HepG2 (cell line): ENCODE data around the gene ARHGAP32. TPM values are rescaled to one million over a fixed set of nuclear protein-coding genes. Genes with fewer than 3 reads are reported as not detected.

Source experiments
- ATAC-seq: fragments of 200-7000 bp; cut with Tn5 transposase; 3 replicates; pipeline ENCODE4 v1.9.1; 2020; ENCODE audit warnings: mild to moderate bottlenecking, moderate library complexity
- BruUV-seq: library from RNA; stranded (reverse); fragments of 400-500 nt; replicated peaks from 2 replicates; lab custom pipeline; 2021; lab: Mats Ljungman, UMichigan
- CTCF ChIA-PET: fragments of 300-600 bp; formaldehyde crosslinking; extraction: SDS; loops from one replicate; lab custom pipeline; 2021; ENCODE audit warnings: low total read pairs, inconsistent platforms, low intra/inter-chr PET ratio; lab: Yijun Ruan, JAX
- POLR2A ChIA-PET: fragments of 350-600 bp; sonication (Branson Sonifier 250); formaldehyde crosslinking; loops from one replicate; lab custom pipeline; 2020; ENCODE audit warnings: antibody characterized with exemption, inconsistent platforms; lab: Yijun Ruan, JAX
- DNase-seq: peaks from one replicate; pipeline ENCODE4 v3.0.0-alpha.2; 2015; ENCODE audit warnings: low spot score
- FAIRE-seq: peaks from 3 replicates; lab custom pipeline; 2011; peaks lifted over from hg19 to GRCh38; lab: Jason Lieb, UNC
- H2AFZ ChIP-seq: one replicate; pipeline ENCODE4 v1.6.1; 2011; ENCODE audit warnings: low read length, inconsistent platforms
- H3K27ac ChIP-seq: fragments of 300-600 bp; 3 replicates; pipeline ENCODE4 v1.8.0; 2011; ENCODE audit warnings: mixed run types, mild to moderate bottlenecking, mixed read lengths, low read length, inconsistent platforms; ENCODE audit not compliant: insufficient read depth; ENCODE audit errors: extremely low read length
- H3K27me3 ChIP-seq, 2 experiments: fragments of 200-600 bp in 1 of 2; 2 replicates in 1 of 2; 3 replicates in 1 of 2; pipeline versions ENCODE4 v1.6.0 to v1.8.0; 2011; ENCODE audit warnings: low read length in 2 of 2, mild to moderate bottlenecking in 2 of 2, moderate library complexity in 2 of 2, inconsistent platforms in 1 of 2; ENCODE audit not compliant: insufficient read depth in 2 of 2, control insufficient read depth in 1 of 2
- H3K36me3 ChIP-seq, 2 experiments: fragments of 200-600 bp in 1 of 2; replicated peaks in 1 of 2; 2 replicates in 1 of 2; 3 replicates in 1 of 2; pipeline versions ENCODE4 v1.5.1 to v1.8.0; 2011; ENCODE audit warnings: low read length in 2 of 2, inconsistent platforms in 1 of 2; ENCODE audit not compliant: insufficient read depth in 2 of 2, control insufficient read depth in 1 of 2
- H3K4me1 ChIP-seq: 2 replicates; pipeline ENCODE4 v1.5.1; 2012; ENCODE audit warnings: low read length, inconsistent platforms; ENCODE audit not compliant: insufficient read depth
- H3K4me2 ChIP-seq: 2 replicates; pipeline ENCODE4 v1.6.0; 2011; ENCODE audit warnings: low read depth, low read length, inconsistent platforms
- H3K4me3 ChIP-seq, 3 experiments: fragments of 200-600 bp in 1 of 3; sonication (generic), shearing (Covaris generic) in 1 of 3; replicated peaks in 1 of 3; 2 replicates each; pipeline ENCODE4 v1.5.1; 2011 to 2016; ENCODE audit warnings: low read length in 3 of 3, inconsistent platforms in 2 of 3, low read depth in 2 of 3, mild to moderate bottlenecking in 2 of 3, control low read depth in 1 of 3, mixed read lengths in 1 of 3; ENCODE audit not compliant: insufficient read depth in 1 of 3
- H3K79me2 ChIP-seq: one replicate; pipeline ENCODE4 v1.6.1; 2011; ENCODE audit warnings: low read length, inconsistent platforms; ENCODE audit not compliant: insufficient read depth
- H3K9ac ChIP-seq: 2 replicates; pipeline ENCODE4 v1.6.0; 2011; ENCODE audit warnings: mild to moderate bottlenecking, low read depth, low read length, inconsistent platforms; ENCODE audit not compliant: insufficient read depth
- H3K9me3 ChIP-seq: 2 replicates; pipeline ENCODE4 v1.5.1; 2012; ENCODE audit warnings: mild to moderate bottlenecking, low read length
- H4K20me1 ChIP-seq: 2 replicates; pipeline ENCODE4 v1.6.0; 2011; ENCODE audit warnings: inconsistent platforms, mild to moderate bottlenecking, low read length, moderate library complexity; ENCODE audit not compliant: insufficient read depth
- HMGA1 ChIP-seq: sonication (generic); formaldehyde crosslinking; conservative IDR thresholded peaks from 2 replicates; pipeline ENCODE4 v1.4.0; 2020; ENCODE audit warnings: missing genetic modification reagents
- HNRNPK ChIP-seq: fragments of 200-400 bp; formaldehyde crosslinking; IDR thresholded peaks from 2 replicates; pipeline ENCODE4 v1.6.1; 2018; ENCODE audit warnings: low read length, low read depth, moderate library complexity, mild to moderate bottlenecking; ENCODE audit not compliant: poor library complexity, severe bottlenecking
- HOXA9 ChIP-seq: sonication (generic); formaldehyde crosslinking; IDR thresholded peaks from 2 replicates; pipeline ENCODE4 v1.8.1; 2022; ENCODE audit warnings: missing genetic modification reagents, mild to moderate bottlenecking, moderate library complexity, borderline replicate concordance
- PCBP1 ChIP-seq: fragments of 200-400 bp; formaldehyde crosslinking; IDR thresholded peaks from 2 replicates; pipeline ENCODE4 v1.6.1; 2017; ENCODE audit warnings: mild to moderate bottlenecking, low read depth, low read length, borderline replicate concordance
- SIN3A ChIP-seq: IDR thresholded peaks from 2 replicates; pipeline ENCODE4 v1.6.1; 2011; ENCODE audit warnings: low read depth, mild to moderate bottlenecking, control low read depth, low read length, borderline replicate concordance
- SIX4 ChIP-seq: sonication (generic); formaldehyde crosslinking; IDR thresholded peaks from 2 replicates; pipeline ENCODE4 v1.4.0; 2020; ENCODE audit warnings: missing genetic modification reagents
- ZNF558 ChIP-seq: sonication (generic); formaldehyde crosslinking; IDR thresholded peaks from 2 replicates; pipeline ENCODE4 v1.9.0; 2022; ENCODE audit warnings: mild to moderate bottlenecking, missing genetic modification reagents, borderline replicate concordance
- ZNF652 ChIP-seq: IDR thresholded peaks from 2 replicates; pipeline ENCODE4 v1.6.1; 2016; ENCODE audit warnings: low read depth, borderline replicate concordance
- ZNF678 ChIP-seq: sonication (generic); formaldehyde crosslinking; IDR thresholded peaks from 2 replicates; pipeline ENCODE4 v1.4.0; 2020; ENCODE audit warnings: mild to moderate bottlenecking, missing genetic modification reagents
- ZNF775 ChIP-seq: sonication (generic); formaldehyde crosslinking; IDR thresholded peaks from 2 replicates; pipeline ENCODE4 v1.4.0; 2020; ENCODE audit warnings: missing genetic modification reagents, mild to moderate bottlenecking, moderate library complexity, borderline replicate concordance
- ZNF816 ChIP-seq: sonication (generic); formaldehyde crosslinking; IDR thresholded peaks from 2 replicates; pipeline ENCODE4 v1.8.0; 2022; ENCODE audit warnings: missing genetic modification reagents, mild to moderate bottlenecking, borderline replicate concordance
- WGBS: methylation state at CpG from one replicate; pipeline ENCODE4 v1.1.6; 2017; ENCODE audit warnings: low lambda C conversion rate; 5-methylcytosine and 5-hydroxymethylcytosine counted together
- in situ Hi-C: cut with HindIII; loops from 2 replicates; pipeline ENCODE4 v1.10.0; 2017; ENCODE audit warnings: low pct_unique_long_range_greater_than_20kb; ENCODE audit not compliant: extremely low pct_ligation_motif_present
- intact Hi-C: fragments of 100-400 bp; cut with micrococcal nuclease; formaldehyde crosslinking; loops from one replicate; pipeline ENCODE4 v1.10.0; 2022; ENCODE audit not compliant: unreplicated experiment
- polyA plus RNA-seq, 8 experiments: library from polyadenylated mRNA; depleted of rRNA in 3 of 8; stranded (reverse) in 7 of 8; unstranded in 1 of 8; fragments of >200 nt; fragmentation: Illumina TruSeq in 4 of 8; extraction: Trizol in 4 of 8; gene quantifications; 2 replicates each; pipeline versions ENCODE4 v1.2.1 to v1.2.3, GENCODE V29; 2011 to 2016; ENCODE audit warnings: low read depth in 4 of 8, missing spikeins in 1 of 8, mixed read lengths in 1 of 8; ENCODE audit not compliant: insufficient read depth in 1 of 8
- total RNA-seq, 5 experiments: library from RNA; depleted of rRNA; stranded (reverse); fragments of >200 nt; fragmentation: Illumina TruSeq; extraction: Trizol; gene quantifications; 2 replicates each; pipeline ENCODE4 v1.2.3, GENCODE V29; 2016; ENCODE audit warnings: low read depth in 1 of 5
- TF ChIP-seq, protein P1 (sequence below): sonication (generic); formaldehyde crosslinking; IDR thresholded peaks from 2 replicates; pipeline ENCODE4 v1.5.0; 2020; ENCODE audit warnings: mild to moderate bottlenecking, missing genetic modification reagents, borderline replicate concordance
- TF ChIP-seq, protein P2 (sequence below): IDR thresholded peaks from 2 replicates; pipeline ENCODE4 v1.6.1; 2016
- TF ChIP-seq, protein P3 (sequence below): sonication (generic); formaldehyde crosslinking; IDR thresholded peaks from 2 replicates; pipeline ENCODE4 v1.8.0; 2022; ENCODE audit warnings: missing genetic modification reagents, low read depth, mild to moderate bottlenecking, borderline replicate concordance
- TF ChIP-seq, protein P4 (sequence below): fragments of 450-650 bp; IDR thresholded peaks from 2 replicates; pipeline ENCODE4 v1.6.1; 2017; ENCODE audit warnings: mild to moderate bottlenecking
- TF ChIP-seq, protein P5 (sequence below): sonication (generic); formaldehyde crosslinking; IDR thresholded peaks from 2 replicates; pipeline ENCODE4 v1.4.0; 2020; ENCODE audit warnings: missing genetic modification reagents, low read depth, mild to moderate bottlenecking, borderline replicate concordance

The ARHGAP32 gene
- total and polyA plus RNA-seq, 2 of the 13 experiments (the other 11 are each of a cell fraction or from before 2014, with no cell fraction given): 6.3 to 8.2 TPM

DNA sequence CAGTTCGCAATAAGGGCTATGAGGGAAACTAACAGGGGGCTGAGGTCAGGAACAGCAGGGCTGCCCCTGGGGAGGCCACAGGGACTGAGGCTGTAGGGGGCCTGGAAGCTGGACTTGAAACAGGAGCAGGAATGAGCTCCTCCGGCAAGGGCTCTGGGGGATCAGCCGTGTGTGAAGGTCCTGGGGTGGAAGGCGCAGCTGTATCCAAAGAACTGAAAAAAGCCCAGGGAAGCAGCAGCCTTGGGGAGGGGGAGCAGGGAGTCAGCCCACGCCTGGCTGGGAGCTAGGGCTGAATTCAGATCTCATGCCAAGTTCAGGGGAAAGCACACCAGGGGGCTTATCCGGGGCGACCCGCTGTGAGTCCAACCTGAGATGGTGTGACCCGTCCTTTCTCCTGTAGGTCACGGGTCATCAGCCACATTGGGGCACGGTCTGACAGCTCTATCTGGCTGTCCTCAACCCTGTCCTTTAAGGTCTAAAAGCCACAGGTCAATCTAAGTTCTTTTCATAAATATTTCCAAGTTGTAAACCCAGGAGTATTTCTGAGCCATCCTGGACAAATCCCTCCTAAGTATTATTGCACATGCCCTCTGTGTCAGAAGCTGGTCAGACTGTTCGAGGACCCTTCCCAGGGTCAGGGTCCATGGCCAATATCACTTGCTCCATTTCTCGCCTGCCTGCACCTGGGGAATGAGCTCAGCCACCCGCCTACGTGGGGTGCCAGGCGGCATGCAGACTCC is 267.4 kb downstream of the ARHGAP32 start:
- Histone ChIP-seq H3K27me3 (peaks cover 2 to 54% of the 10 kb centered on the region in 2 experiments), H3K9me3 (no peaks in the 10 kb centered on the region), H3K27ac (no peak overlapping the region), H3K4me3 (no peak overlapping the region), H2AFZ (no peak overlapping the region), H4K20me1 (no peaks in the 10 kb centered on the region), H3K4me1 (no peaks in the 10 kb centered on the region), H3K79me2 (no peaks in the 10 kb centered on the region), H3K36me3 (no peaks in the 10 kb centered on the region), H3K4me2 (no peak overlapping the region), H3K9ac (no peak overlapping the region)
- 27% methylated on average over 8 of the region's 16 CpGs for WGBS
- intact Hi-C loops: no loop called here
- BruUV-seq: no TSS peak
- ChIA-PET POLR2A (no interaction called here), CTCF (no interaction called here)
- in situ Hi-C loops: no loop called here
- no peak; the same call in 2 of the 3 replicates for ATAC-seq
- FAIRE-seq: no peak
- no peak for DNase-seq
- TF ChIP-seq SIX4 (no peak), ZNF558 (no peak), HNRNPK (no peak), HMGA1 (CRISPR knock-in tag) (no peak), HOXA9 (no peak), ZNF816 (CRISPR knock-in tag) (no peak), ZNF652 (CRISPR knock-in tag) (no peak), SIN3A (no peak), ZNF678 (CRISPR knock-in tag) (no peak), ZNF775 (no peak), PCBP1 (no peak)
- TF ChIP-seq, protein P1, sequence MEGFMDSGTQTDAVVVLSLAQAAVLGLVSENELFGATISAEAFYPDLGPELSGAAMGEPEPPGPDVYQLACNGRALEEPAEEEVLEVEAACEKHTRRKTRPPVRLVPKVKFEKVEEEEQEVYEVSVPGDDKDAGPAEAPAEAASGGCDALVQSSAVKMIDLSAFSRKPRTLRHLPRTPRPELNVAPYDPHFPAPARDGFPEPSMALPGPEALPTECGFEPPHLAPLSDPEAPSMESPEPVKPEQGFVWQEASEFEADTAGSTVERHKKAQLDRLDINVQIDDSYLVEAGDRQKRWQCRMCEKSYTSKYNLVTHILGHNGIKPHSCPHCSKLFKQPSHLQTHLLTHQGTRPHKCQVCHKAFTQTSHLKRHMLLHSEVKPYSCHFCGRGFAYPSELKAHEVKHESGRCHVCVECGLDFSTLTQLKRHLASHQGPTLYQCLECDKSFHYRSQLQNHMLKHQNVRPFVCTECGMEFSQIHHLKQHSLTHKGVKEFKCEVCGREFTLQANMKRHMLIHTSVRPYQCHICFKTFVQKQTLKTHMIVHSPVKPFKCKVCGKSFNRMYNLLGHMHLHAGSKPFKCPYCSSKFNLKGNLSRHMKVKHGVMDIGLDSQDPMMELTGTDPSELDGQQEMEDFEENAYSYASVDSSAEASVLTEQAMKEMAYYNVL: no peak
- TF ChIP-seq, protein P2, sequence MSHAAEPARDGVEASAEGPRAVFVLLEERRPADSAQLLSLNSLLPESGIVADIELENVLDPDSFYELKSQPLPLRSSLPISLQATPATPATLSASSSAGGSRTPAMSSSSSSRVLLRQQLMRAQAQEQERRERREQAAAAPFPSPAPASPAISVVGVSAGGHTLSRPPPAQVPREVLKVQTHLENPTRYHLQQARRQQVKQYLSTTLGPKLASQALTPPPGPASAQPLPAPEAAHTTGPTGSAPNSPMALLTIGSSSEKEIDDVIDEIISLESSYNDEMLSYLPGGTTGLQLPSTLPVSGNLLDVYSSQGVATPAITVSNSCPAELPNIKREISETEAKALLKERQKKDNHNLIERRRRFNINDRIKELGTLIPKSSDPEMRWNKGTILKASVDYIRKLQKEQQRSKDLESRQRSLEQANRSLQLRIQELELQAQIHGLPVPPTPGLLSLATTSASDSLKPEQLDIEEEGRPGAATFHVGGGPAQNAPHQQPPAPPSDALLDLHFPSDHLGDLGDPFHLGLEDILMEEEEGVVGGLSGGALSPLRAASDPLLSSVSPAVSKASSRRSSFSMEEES (CRISPR knock-in tag): no peak
- TF ChIP-seq, protein P3, sequence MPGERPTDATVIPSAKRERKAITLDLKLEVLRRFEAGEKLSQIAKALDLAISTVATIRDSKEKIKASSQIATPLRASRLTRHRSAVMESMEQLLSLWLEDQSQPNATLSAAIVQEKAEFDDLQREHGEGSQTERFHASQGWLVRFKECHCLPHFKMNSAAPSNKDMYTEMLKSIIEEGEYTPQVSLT (CRISPR knock-in tag): no peak
- TF ChIP-seq, protein P4, sequence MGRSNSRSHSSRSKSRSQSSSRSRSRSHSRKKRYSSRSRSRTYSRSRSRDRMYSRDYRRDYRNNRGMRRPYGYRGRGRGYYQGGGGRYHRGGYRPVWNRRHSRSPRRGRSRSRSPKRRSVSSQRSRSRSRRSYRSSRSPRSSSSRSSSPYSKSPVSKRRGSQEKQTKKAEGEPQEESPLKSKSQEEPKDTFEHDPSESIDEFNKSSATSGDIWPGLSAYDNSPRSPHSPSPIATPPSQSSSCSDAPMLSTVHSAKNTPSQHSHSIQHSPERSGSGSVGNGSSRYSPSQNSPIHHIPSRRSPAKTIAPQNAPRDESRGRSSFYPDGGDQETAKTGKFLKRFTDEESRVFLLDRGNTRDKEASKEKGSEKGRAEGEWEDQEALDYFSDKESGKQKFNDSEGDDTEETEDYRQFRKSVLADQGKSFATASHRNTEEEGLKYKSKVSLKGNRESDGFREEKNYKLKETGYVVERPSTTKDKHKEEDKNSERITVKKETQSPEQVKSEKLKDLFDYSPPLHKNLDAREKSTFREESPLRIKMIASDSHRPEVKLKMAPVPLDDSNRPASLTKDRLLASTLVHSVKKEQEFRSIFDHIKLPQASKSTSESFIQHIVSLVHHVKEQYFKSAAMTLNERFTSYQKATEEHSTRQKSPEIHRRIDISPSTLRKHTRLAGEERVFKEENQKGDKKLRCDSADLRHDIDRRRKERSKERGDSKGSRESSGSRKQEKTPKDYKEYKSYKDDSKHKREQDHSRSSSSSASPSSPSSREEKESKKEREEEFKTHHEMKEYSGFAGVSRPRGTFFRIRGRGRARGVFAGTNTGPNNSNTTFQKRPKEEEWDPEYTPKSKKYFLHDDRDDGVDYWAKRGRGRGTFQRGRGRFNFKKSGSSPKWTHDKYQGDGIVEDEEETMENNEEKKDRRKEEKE: no peak
- TF ChIP-seq, protein P5, sequence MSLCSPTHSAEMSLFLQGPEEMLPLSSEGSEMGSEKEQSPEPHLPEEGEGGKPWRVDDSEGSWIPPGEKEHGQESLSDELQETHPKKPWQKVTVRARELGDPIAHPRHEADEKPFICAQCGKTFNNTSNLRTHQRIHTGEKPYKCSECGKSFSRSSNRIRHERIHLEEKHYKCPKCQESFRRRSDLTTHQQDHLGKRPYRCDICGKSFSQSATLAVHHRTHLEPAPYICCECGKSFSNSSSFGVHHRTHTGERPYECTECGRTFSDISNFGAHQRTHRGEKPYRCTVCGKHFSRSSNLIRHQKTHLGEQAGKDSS: no peak
